Dedifferentiated amniotic fluid mesenchymal stem cell (primary cell): Measurements from ENCODE around the gene CYFIP1.
A peak's percentile ranks its signal among the peaks of the same experiment; 100 is the strongest.

Source experiments
- DNase-seq: peaks from one replicate; pipeline ENCODE4 v3.0.0-alpha.2; 2016; ENCODE audit errors: extremely low spot score

The CYFIP1 gene

GRCh38 chr15:22869856-22870255, 110.3 kb downstream of the CYFIP1 start:
- no peak for DNase-seq

- no peak for DNase-seq
Measured at GRCh38 chr15:22868928-22869327, 111.2 kb downstream of the CYFIP1 start.

GRCh38 chr15:22868495-22868894, 111.7 kb downstream of the CYFIP1 start:
- DNase-seq, result no peak

- DNase-seq, result no peak
Measured at GRCh38 chr15:22867886-22868285, 112.3 kb downstream of the CYFIP1 start.

- DNase-seq, result no peak
Measured at GRCh38 chr15:22866079-22866478, 114.1 kb downstream of the CYFIP1 start.

- DNase-seq, result no peak
Measured at GRCh38 chr15:22863356-22863755, 116.8 kb downstream of the CYFIP1 start.

GRCh38 chr15:22861161-22861560, 119.0 kb downstream of the CYFIP1 start:
- DNase-seq, result no peak

GRCh38 chr15:22856659-22857058, 123.5 kb downstream of the CYFIP1 start:
- DNase-seq, result no peak

- DNase-seq, result no peak
Measured at GRCh38 chr15:22855791-22856190, 124.4 kb downstream of the CYFIP1 start.

- DNase-seq, result no peak
Measured at GRCh38 chr15:22851513-22851912, 128.7 kb downstream of the CYFIP1 start.

- DNase-seq, result no peak
Measured at GRCh38 chr15:22850055-22850454, 130.1 kb downstream of the CYFIP1 start.

- no peak for DNase-seq
Measured at GRCh38 chr15:22846073-22846472, 134.1 kb downstream of the CYFIP1 start.

GRCh38 chr15:22845289-22845900, 134.8 kb downstream of the CYFIP1 start:
- DNase-seq, result no peak

GRCh38 chr15:22844421-22845288, 135.5 kb downstream of the CYFIP1 start:
- DNase-seq, result no peak

- peak; percentile 31 for DNase-seq
Measured at GRCh38 chr15:22839046-22839695, 141.0 kb downstream of the CYFIP1 start.

GRCh38 chr15:22838292-22839042, 141.7 kb downstream of the CYFIP1 start, which contains the start of gene NIPA2:
TSS of gene NIPA2 (plus strand) at chr15:22838666. CDS start at chr15:22851732, 13,066 bp downstream.
- DNase-seq, result peak; percentile 96

GRCh38 chr15:22831473-22831872, 148.7 kb downstream of the CYFIP1 start:
- DNase-seq, result no peak

- DNase-seq, result no peak
Measured at GRCh38 chr15:22827125-22827524, 153.0 kb downstream of the CYFIP1 start.

GRCh38 chr15:22823495-22824128, 156.6 kb downstream of the CYFIP1 start:
- DNase-seq, result no peak

GRCh38 chr15:22819651-22820050, 160.5 kb downstream of the CYFIP1 start:
- no peak for DNase-seq
